ENCODE data around the gene DEPDC5. TPM values are rescaled to one million over a fixed set of nuclear protein-coding genes. Genes with fewer than 3 reads are reported as not detected.

DEPDC5 gene
- total and polyA plus RNA-seq, 2 of the 8 experiments (the other 6 are each of a cell fraction or from before 2014, with no cell fraction given): 18.3 to 26.5 TPM

GRCh38 chr22:31806751-31807150 is 52.9 kb downstream of the DEPDC5 start:
- Histone ChIP-seq H3K27ac (ENCODE audit: low read depth, low read length) (no peak overlapping the region), H2BK5ac (ENCODE audit: low read depth, low read length) (no peak overlapping the region), H3K36me3 (ENCODE audit: control insufficient read depth in 2 of 4, insufficient read depth in 4 of 4, low read length in 3 of 4) (peaks cover 6 to 36% (median 20%) of the 10 kb centered on the region in 4 experiments; a peak in 7 of 8 replicates), H3K4me3 (ENCODE audit: extremely low read depth in 1 of 4, insufficient read depth in 2 of 4, low read depth in 3 of 4, low read length in 4 of 4) (no peak overlapping the region), H2BK12ac (ENCODE audit: low read depth, low read length) (no peak overlapping the region), H3K9ac (replicated peaks in 1 of 4; ENCODE audit: extremely low read depth in 1 of 4, low read depth in 3 of 4, low read length in 3 of 4) (no peak overlapping the region), H2AK5ac (ENCODE audit: low read depth, low read length) (no peak overlapping the region), H3K18ac (ENCODE audit: extremely low read depth, low read length) (no peak overlapping the region), H3K79me2 (ENCODE audit: control insufficient read depth in 1 of 2, insufficient read depth in 2 of 2, low read length in 2 of 2) (no peaks in the 10 kb centered on the region), H3K4ac (replicated peaks; ENCODE audit: insufficient read length, low read depth, low read length) (no peak overlapping the region), H3K79me1 (ENCODE audit: low read depth, low read length) (no peaks in the 10 kb centered on the region), H3K56ac (replicated peaks; ENCODE audit: insufficient read length, low read depth, low read length) (no peak overlapping the region), H3K4me2 (ENCODE audit: insufficient read depth in 1 of 2, low read depth in 2 of 2, low read length in 2 of 2) (no peak overlapping the region), H3K23me2 (ENCODE audit: low read depth, low read length) (no peaks in the 10 kb centered on the region), H4K5ac (ENCODE audit: insufficient read length, low read depth, low read length) (no peak overlapping the region), H2BK20ac (ENCODE audit: low read length) (no peak overlapping the region), H2AFZ (ENCODE audit: low read length) (no peak overlapping the region), H3K27me3 (replicated peaks in 1 of 4; ENCODE audit: control insufficient read depth in 3 of 4, extremely low read depth in 1 of 4, insufficient read depth in 3 of 4, low read length in 3 of 4) (no peaks in the 10 kb centered on the region), H3K4me1 (replicated peaks in 1 of 4; ENCODE audit: control insufficient read depth in 3 of 4, insufficient read depth in 4 of 4, low read length in 3 of 4) (no peaks in the 10 kb centered on the region), H4K91ac (replicated peaks; ENCODE audit: insufficient read length, low read length) (no peak overlapping the region), H4K8ac (ENCODE audit: extremely low read depth, insufficient read depth, low read length) (no peak overlapping the region), H3K9me3 (ENCODE audit: insufficient read depth in 2 of 2, low read depth in 1 of 2, low read length in 1 of 2) (no peaks in the 10 kb centered on the region), H4K20me1 (replicated peaks in 1 of 2; ENCODE audit: control insufficient read depth in 1 of 2, insufficient read depth in 2 of 2, low read length in 2 of 2) (peaks cover 0 to 1% of the 10 kb centered on the region in 2 experiments), H3K14ac (ENCODE audit: insufficient read length) (no peak overlapping the region), H2BK15ac (ENCODE audit: low read length) (no peak overlapping the region), H3K23ac (ENCODE audit: insufficient read length) (no peak overlapping the region), H2BK120ac (replicated peaks; ENCODE audit: low read depth, low read length) (no peak overlapping the region)
- ChIA-PET CTCF (ENCODE audit: partially characterized antibody) (interaction anchor here (0.7 kb wide), 1 partner anchor 73 kb away, joined by 3 read pairs; no protein-coding TSS in a partner anchor), POLR2A (ENCODE audit: partially characterized antibody) (no interaction called here)
- TF ChIP-seq CEBPB (IDR thresholded peaks at IDR 0.05; ENCODE audit: low read depth, low read length): no peak
- TF ChIP-seq KDM4A (IDR thresholded peaks at IDR 0.05; ENCODE audit: low read depth, low read length, severe bottlenecking): no peak
- TF ChIP-seq SRF (IDR thresholded peaks at IDR 0.05; ENCODE audit: low read depth, low read length): no peak
- no peak for TF ChIP-seq ASH2L (IDR thresholded peaks at IDR 0.05; ENCODE audit: low read length)
- DNase-seq (ENCODE audit: low read depth in 1 of 2, low spot score in 2 of 2) (no peak), FAIRE-seq (no peak)
- 97% methylated on average over 4 of the region's 4 CpGs; no CpG with 5 or more reads in 1 of the 2 experiments for WGBS, 2 experiments (ENCODE audit: extremely low coverage in 1 of 2, insufficient coverage in 1 of 2, insufficient read length in 1 of 2, insufficient replicate concordance in 2 of 2, low coverage in 1 of 2, low lambda C conversion rate in 2 of 2, missing lambda C conversion rate in 1 of 2)
